NT2/D1 (cell line): ENCODE measurements around the gene RNPEP.

Experiments
- DNase-seq: peaks from one replicate; pipeline ENCODE4 v3.0.0-alpha.2; 2011; ENCODE audit warnings: low read depth, low spot score
- H3K27me3 ChIP-seq: 2 replicates; pipeline ENCODE4 v1.6.0; 2011; ENCODE audit warnings: mild to moderate bottlenecking; ENCODE audit not compliant: insufficient read length, insufficient read depth
- H3K36me3 ChIP-seq: 2 replicates; pipeline ENCODE4 v1.6.1; 2011; ENCODE audit warnings: mild to moderate bottlenecking, low read length, mixed read lengths; ENCODE audit not compliant: insufficient read depth, insufficient read length
- H3K4me1 ChIP-seq: 2 replicates; pipeline ENCODE4 v1.5.1; 2011; ENCODE audit not compliant: insufficient read depth, insufficient read length
- H3K4me3 ChIP-seq: 2 replicates; pipeline ENCODE4 v1.5.1; 2011; ENCODE audit warnings: low read depth; ENCODE audit not compliant: insufficient read length
- H3K9ac ChIP-seq: 2 replicates; pipeline ENCODE4 v1.6.0; 2011; ENCODE audit warnings: low read depth; ENCODE audit not compliant: insufficient read length
- H3K9me3 ChIP-seq: 2 replicates; pipeline ENCODE4 v1.5.1; 2011; ENCODE audit warnings: mild to moderate bottlenecking, low read length; ENCODE audit not compliant: insufficient read depth
- SUZ12 ChIP-seq: IDR thresholded peaks from 2 replicates; pipeline ENCODE4 v1.6.1; 2011; ENCODE audit not compliant: insufficient read length, insufficient read depth; ENCODE audit errors: extremely low read depth
- YY1 ChIP-seq: IDR thresholded peaks from 2 replicates; pipeline ENCODE4 v1.6.1; 2011; ENCODE audit not compliant: insufficient read length, insufficient read depth
- ZNF274 ChIP-seq: IDR thresholded peaks from 2 replicates; pipeline ENCODE4 v1.6.1; 2011; ENCODE audit warnings: mild to moderate bottlenecking, low read depth, low read length

The RNPEP gene

GRCh38 chr1:201966171-201966570 is 16.3 kb upstream of the RNPEP start:
- DNase-seq = no peak
- no peak overlapping the region for H3K4me3 ChIP-seq
- no peak overlapping the region for H3K9ac ChIP-seq
- H3K27me3 ChIP-seq = no peaks in the 10 kb centered on the region
- no peaks in the 10 kb centered on the region for H3K9me3 ChIP-seq
- H3K4me1 ChIP-seq = no peaks in the 10 kb centered on the region
- no peak for TF ChIP-seq YY1
- no peak for TF ChIP-seq ZNF274
- TF ChIP-seq SUZ12 = no peak
- peaks cover 86% of the 10 kb centered on the region for H3K36me3 ChIP-seq

- Histone ChIP-seq H3K9ac (no peak overlapping the region), H3K9me3 (no peaks in the 10 kb centered on the region), H3K27me3 (no peaks in the 10 kb centered on the region), H3K36me3 (peaks cover 66% of the 10 kb centered on the region), H3K4me1 (no peaks in the 10 kb centered on the region), H3K4me3 (no peak overlapping the region)
- DNase-seq = no peak
- no peak for TF ChIP-seq SUZ12
- no peak for TF ChIP-seq YY1
These were observed 14.1 kb upstream of the RNPEP start for GRCh38 chr1:201968202-201968925.

GRCh38 chr1:201970334-201971159 is 11.9 kb upstream of the RNPEP start:
- Histone ChIP-seq H3K27me3 (no peaks in the 10 kb centered on the region), H3K4me1 (no peaks in the 10 kb centered on the region), H3K9me3 (no peaks in the 10 kb centered on the region), H3K9ac (no peak overlapping the region), H3K4me3 (no peak overlapping the region), H3K36me3 (peaks cover 47% of the 10 kb centered on the region)
- DNase-seq = no peak
- TF ChIP-seq SUZ12 = no peak
- TF ChIP-seq ZNF274 = no peak
- TF ChIP-seq YY1 = no peak

- peaks cover 14% of the 10 kb centered on the region for H3K36me3 ChIP-seq
- H3K9me3 ChIP-seq = no peaks in the 10 kb centered on the region
- H3K9ac ChIP-seq = peak overlapping the region; percentile 99
- DNase-seq = no peak
- peak overlapping the region; percentile 95 for H3K4me3 ChIP-seq
- peaks cover 3% of the 10 kb centered on the region for H3K4me1 ChIP-seq
- TF ChIP-seq YY1 = no peak
- TF ChIP-seq SUZ12 = no peak
- TF ChIP-seq ZNF274 = no peak
- peaks cover 13% of the 10 kb centered on the region for H3K27me3 ChIP-seq
These were observed 296 bp upstream of the RNPEP start for GRCh38 chr1:201982082-201982622.

- no peak for DNase-seq
- peaks cover 3% of the 10 kb centered on the region for H3K4me1 ChIP-seq
- peaks cover 19% of the 10 kb centered on the region for H3K36me3 ChIP-seq
- peak overlapping the region; percentile 99 for H3K9ac ChIP-seq
- no peaks in the 10 kb centered on the region for H3K9me3 ChIP-seq
- TF ChIP-seq SUZ12 = no peak
- no peak for TF ChIP-seq ZNF274
- no peak for TF ChIP-seq YY1
- H3K27me3 ChIP-seq = peaks cover 13% of the 10 kb centered on the region
- peak overlapping the region; percentile 95 for H3K4me3 ChIP-seq
These were observed 945 bp downstream of the RNPEP start for GRCh38 chr1:201983380-201983805.

GRCh38 chr1:201984446-201984845 is 2.0 kb downstream of the RNPEP start:
- no peaks in the 10 kb centered on the region for H3K9me3 ChIP-seq
- peak overlapping the region; percentile 17 for H3K9ac ChIP-seq
- peaks cover 13% of the 10 kb centered on the region for H3K27me3 ChIP-seq
- H3K4me1 ChIP-seq = peaks cover 3% of the 10 kb centered on the region
- DNase-seq = no peak
- peaks cover 29% of the 10 kb centered on the region for H3K36me3 ChIP-seq
- TF ChIP-seq YY1 (no peak), SUZ12 (no peak), ZNF274 (no peak)
- no peak overlapping the region for H3K4me3 ChIP-seq

GRCh38 chr1:201985355-201985754 is 2.9 kb downstream of the RNPEP start:
- no peak for DNase-seq
- Histone ChIP-seq H3K9ac (no peak overlapping the region), H3K36me3 (peaks cover 37% of the 10 kb centered on the region), H3K27me3 (peaks cover 13% of the 10 kb centered on the region), H3K4me1 (peaks cover 3% of the 10 kb centered on the region), H3K9me3 (no peaks in the 10 kb centered on the region), H3K4me3 (no peak overlapping the region)
- no peak for TF ChIP-seq SUZ12
- no peak for TF ChIP-seq ZNF274
- no peak for TF ChIP-seq YY1
